ENCODE results near the gene GNPTAB. TPM values are rescaled to one million over a fixed set of nuclear protein-coding genes. Genes with fewer than 3 reads are reported as not detected.

Gene GNPTAB
- total and polyA plus RNA-seq, 2 of the 8 experiments (the other 6 are each of a cell fraction or from before 2014, with no cell fraction given), result 21.5 to 51.3 TPM

DNA sequence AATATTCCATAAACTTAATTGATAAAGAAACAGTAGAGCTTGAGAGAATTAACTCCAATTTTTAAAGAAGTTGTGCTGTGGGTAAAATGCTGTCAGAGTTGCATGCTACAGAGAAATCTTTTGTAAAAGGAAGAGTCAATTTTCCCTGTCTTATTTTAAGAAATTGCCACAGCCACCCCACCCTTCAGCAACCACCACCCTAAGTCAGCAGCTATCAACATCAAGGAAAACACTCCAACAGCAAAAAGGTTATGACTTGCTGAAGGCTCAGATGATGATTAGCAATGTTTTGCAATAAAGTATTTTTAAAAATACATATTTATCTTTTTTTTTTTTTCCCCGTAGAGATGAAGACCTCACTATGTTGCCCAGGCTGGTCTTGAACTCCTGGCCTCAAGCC, 40.2 kb upstream of the GNPTAB start:
- POLR2A ChIA-PET (ENCODE audit: partially characterized antibody), result no interaction called here
- no peaks in the 10 kb centered on the region for H3K79me1 ChIP-seq (ENCODE audit: low read depth, low read length)
- no peak overlapping the region for H3K14ac ChIP-seq (ENCODE audit: insufficient read length)
- H4K20me1 ChIP-seq (replicated peaks in 1 of 2; ENCODE audit: control insufficient read depth in 1 of 2, insufficient read depth in 2 of 2, low read length in 2 of 2), result no peaks in the 10 kb centered on the region
- H4K5ac ChIP-seq (ENCODE audit: insufficient read length, low read depth, low read length), result no peak overlapping the region
- 67% methylated on average over 1 of the region's 1 CpG; no CpG with 5 or more reads in 1 of the 2 experiments for WGBS, 2 experiments (ENCODE audit: extremely low coverage in 1 of 2, insufficient coverage in 1 of 2, insufficient read length in 1 of 2, insufficient replicate concordance in 2 of 2, low coverage in 1 of 2, low lambda C conversion rate in 2 of 2, missing lambda C conversion rate in 1 of 2)
- peaks cover 0 to 4% (median 0%) of the 10 kb centered on the region in 4 experiments; a peak in 2 of 7 replicates for H3K4me1 ChIP-seq (replicated peaks in 1 of 4; ENCODE audit: control insufficient read depth in 3 of 4, insufficient read depth in 4 of 4, low read length in 3 of 4)
- no peaks in the 10 kb centered on the region for H3K36me3 ChIP-seq (ENCODE audit: control insufficient read depth in 2 of 4, insufficient read depth in 4 of 4, low read length in 3 of 4)
- no peak overlapping the region for H2AFZ ChIP-seq (ENCODE audit: low read length)
- no peaks in the 10 kb centered on the region for H3K23me2 ChIP-seq (ENCODE audit: low read depth, low read length)
- no peak overlapping the region for H4K8ac ChIP-seq (ENCODE audit: extremely low read depth, insufficient read depth, low read length)
- CTCF ChIA-PET (ENCODE audit: partially characterized antibody), result interaction anchor here (0.6 to 0.7 kb wide), 3 partner anchors 9 to 91 kb away, joined by 3 to 4 read pairs (median 3); no protein-coding TSS in a partner anchor
- H3K18ac ChIP-seq (ENCODE audit: extremely low read depth, low read length), result no peak overlapping the region
- H3K23ac ChIP-seq (ENCODE audit: insufficient read length), result no peak overlapping the region
- no peak overlapping the region for H3K4me2 ChIP-seq (ENCODE audit: insufficient read depth in 1 of 2, low read depth in 2 of 2, low read length in 2 of 2)
- no peak for FAIRE-seq
- no peaks in the 10 kb centered on the region for H3K27me3 ChIP-seq (replicated peaks in 1 of 4; ENCODE audit: control insufficient read depth in 3 of 4, extremely low read depth in 1 of 4, insufficient read depth in 3 of 4, low read length in 3 of 4)
- H2BK120ac ChIP-seq (replicated peaks; ENCODE audit: low read depth, low read length), result no peak overlapping the region
- no peaks in the 10 kb centered on the region; a peak in 1 of 4 replicates for H3K9me3 ChIP-seq (ENCODE audit: insufficient read depth in 2 of 2, low read depth in 1 of 2, low read length in 1 of 2)
- no peak overlapping the region for H2BK15ac ChIP-seq (ENCODE audit: low read length)
- H2BK20ac ChIP-seq (ENCODE audit: low read length), result no peak overlapping the region
- H3K56ac ChIP-seq (replicated peaks; ENCODE audit: insufficient read length, low read depth, low read length), result no peak overlapping the region
- H3K4me3 ChIP-seq (ENCODE audit: extremely low read depth in 1 of 4, insufficient read depth in 2 of 4, low read depth in 3 of 4, low read length in 4 of 4), result no peak overlapping the region
- H3K9ac ChIP-seq (replicated peaks in 1 of 4; ENCODE audit: extremely low read depth in 1 of 4, low read depth in 3 of 4, low read length in 3 of 4), result no peak overlapping the region
- H4K91ac ChIP-seq (replicated peaks; ENCODE audit: insufficient read length, low read length), result no peak overlapping the region
- H2AK5ac ChIP-seq (ENCODE audit: low read depth, low read length), result no peak overlapping the region
- no peak overlapping the region for H3K4ac ChIP-seq (replicated peaks; ENCODE audit: insufficient read length, low read depth, low read length)
- no peak for DNase-seq (ENCODE audit: low read depth in 1 of 2, low spot score in 2 of 2)
- no peaks in the 10 kb centered on the region for H3K79me2 ChIP-seq (ENCODE audit: control insufficient read depth in 1 of 2, insufficient read depth in 2 of 2, low read length in 2 of 2)
- H3K27ac ChIP-seq (ENCODE audit: low read depth, low read length), result no peak overlapping the region
- H2BK12ac ChIP-seq (ENCODE audit: low read depth, low read length), result no peak overlapping the region
- no peak overlapping the region for H2BK5ac ChIP-seq (ENCODE audit: low read depth, low read length)
- TF ChIP-seq CHD1 (IDR thresholded peaks at IDR 0.05; ENCODE audit: low read depth, low read length) (no peak), SP2 (IDR thresholded peaks at IDR 0.05; ENCODE audit: low read length) (no peak), EZH2 (IDR thresholded peaks at IDR 0.05; ENCODE audit: low read depth, low read length, severe bottlenecking) (no peak), RXRA (IDR thresholded peaks at IDR 0.05; ENCODE audit: insufficient read depth, low read depth, low read length) (no peak), SP1 (IDR thresholded peaks at IDR 0.05; ENCODE audit: low read depth, low read length) (no peak), BCL11A (IDR thresholded peaks at IDR 0.05; ENCODE audit: low read depth in 2 of 2, low read length in 2 of 2) (no peak), JUN (IDR thresholded peaks at IDR 0.05; ENCODE audit: low read depth, low read length) (no peak), MAFK (IDR thresholded peaks at IDR 0.05; ENCODE audit: low read depth, low read length) (no peak), POLR2AphosphoS5 (IDR thresholded peaks at IDR 0.05; ENCODE audit: low read depth, low read length) (no peak), HDAC6 (IDR thresholded peaks at IDR 0.05; ENCODE audit: low read depth, low read length) (no peak)
- TF ChIP-seq, protein P1, sequence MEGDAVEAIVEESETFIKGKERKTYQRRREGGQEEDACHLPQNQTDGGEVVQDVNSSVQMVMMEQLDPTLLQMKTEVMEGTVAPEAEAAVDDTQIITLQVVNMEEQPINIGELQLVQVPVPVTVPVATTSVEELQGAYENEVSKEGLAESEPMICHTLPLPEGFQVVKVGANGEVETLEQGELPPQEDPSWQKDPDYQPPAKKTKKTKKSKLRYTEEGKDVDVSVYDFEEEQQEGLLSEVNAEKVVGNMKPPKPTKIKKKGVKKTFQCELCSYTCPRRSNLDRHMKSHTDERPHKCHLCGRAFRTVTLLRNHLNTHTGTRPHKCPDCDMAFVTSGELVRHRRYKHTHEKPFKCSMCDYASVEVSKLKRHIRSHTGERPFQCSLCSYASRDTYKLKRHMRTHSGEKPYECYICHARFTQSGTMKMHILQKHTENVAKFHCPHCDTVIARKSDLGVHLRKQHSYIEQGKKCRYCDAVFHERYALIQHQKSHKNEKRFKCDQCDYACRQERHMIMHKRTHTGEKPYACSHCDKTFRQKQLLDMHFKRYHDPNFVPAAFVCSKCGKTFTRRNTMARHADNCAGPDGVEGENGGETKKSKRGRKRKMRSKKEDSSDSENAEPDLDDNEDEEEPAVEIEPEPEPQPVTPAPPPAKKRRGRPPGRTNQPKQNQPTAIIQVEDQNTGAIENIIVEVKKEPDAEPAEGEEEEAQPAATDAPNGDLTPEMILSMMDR (IDR thresholded peaks at IDR 0.05; ENCODE audit: control extremely low read depth in 1 of 3, insufficient read depth in 1 of 3, low read depth in 1 of 3, low read length in 3 of 3), result no peak
- TF ChIP-seq, protein P2, sequence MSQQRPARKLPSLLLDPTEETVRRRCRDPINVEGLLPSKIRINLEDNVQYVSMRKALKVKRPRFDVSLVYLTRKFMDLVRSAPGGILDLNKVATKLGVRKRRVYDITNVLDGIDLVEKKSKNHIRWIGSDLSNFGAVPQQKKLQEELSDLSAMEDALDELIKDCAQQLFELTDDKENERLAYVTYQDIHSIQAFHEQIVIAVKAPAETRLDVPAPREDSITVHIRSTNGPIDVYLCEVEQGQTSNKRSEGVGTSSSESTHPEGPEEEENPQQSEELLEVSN (IDR thresholded peaks at IDR 0.05), result no peak
